ENCODE measurements around the gene KDM7A.

The KDM7A gene

DNA sequence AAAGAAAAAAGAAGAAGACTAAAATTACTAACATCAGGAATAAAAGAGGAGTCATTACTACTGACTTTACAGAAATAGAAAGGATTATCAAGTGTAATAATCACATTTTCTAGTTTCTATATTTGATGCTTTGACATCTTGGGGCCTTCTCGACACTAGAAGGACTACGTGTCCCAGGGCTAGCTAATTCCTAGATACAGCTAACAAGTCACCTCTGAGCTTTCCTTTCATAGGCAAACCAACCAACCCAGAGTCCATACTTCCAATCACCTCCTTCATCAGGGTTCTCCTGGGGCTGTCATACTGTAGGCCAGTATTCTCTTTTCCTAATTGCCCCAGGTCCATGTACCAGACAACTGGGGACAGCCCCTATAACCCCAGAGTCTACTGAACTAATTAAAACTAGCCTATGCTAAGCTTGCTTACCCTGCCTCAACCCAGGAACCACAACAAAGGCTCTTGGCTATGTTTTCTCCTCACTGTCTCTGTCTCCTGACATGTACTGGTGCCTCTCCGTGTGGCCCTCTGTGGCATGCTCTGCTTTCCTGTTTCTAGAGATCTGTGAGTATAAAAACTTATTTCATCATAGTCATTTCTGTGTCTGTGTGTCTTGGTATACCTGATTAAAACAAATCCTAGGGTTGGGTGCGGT is 107.4 kb downstream of the KDM7A start:
- no peak for TF ChIP-seq HDGF (IDR thresholded peaks at IDR 0.05; ENCODE audit: borderline replicate concordance)
- TF ChIP-seq SUZ12 (IDR thresholded peaks at IDR 0.05): no peak
- TF ChIP-seq, protein P1, sequence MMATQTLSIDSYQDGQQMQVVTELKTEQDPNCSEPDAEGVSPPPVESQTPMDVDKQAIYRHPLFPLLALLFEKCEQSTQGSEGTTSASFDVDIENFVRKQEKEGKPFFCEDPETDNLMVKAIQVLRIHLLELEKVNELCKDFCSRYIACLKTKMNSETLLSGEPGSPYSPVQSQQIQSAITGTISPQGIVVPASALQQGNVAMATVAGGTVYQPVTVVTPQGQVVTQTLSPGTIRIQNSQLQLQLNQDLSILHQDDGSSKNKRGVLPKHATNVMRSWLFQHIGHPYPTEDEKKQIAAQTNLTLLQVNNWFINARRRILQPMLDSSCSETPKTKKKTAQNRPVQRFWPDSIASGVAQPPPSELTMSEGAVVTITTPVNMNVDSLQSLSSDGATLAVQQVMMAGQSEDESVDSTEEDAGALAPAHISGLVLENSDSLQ (IDR thresholded peaks at IDR 0.05): no peak
- no peak for TF ChIP-seq CTBP1 (IDR thresholded peaks at IDR 0.05; ENCODE audit: borderline replicate concordance)
- TF ChIP-seq LEF1 (IDR thresholded peaks at IDR 0.05; ENCODE audit: borderline replicate concordance): no peak
- no peak for TF ChIP-seq NFRKB (IDR thresholded peaks at IDR 0.05)
- TF ChIP-seq SP1 (IDR thresholded peaks at IDR 0.05): no peak
- no peak for TF ChIP-seq FOXM1 (IDR thresholded peaks at IDR 0.05; ENCODE audit: borderline replicate concordance)
- POLR2A ChIA-PET: no interaction called here
- CTCF ChIA-PET: no interaction called here
- no peak for DNase-seq (ENCODE audit: extremely low spot score)

DNA sequence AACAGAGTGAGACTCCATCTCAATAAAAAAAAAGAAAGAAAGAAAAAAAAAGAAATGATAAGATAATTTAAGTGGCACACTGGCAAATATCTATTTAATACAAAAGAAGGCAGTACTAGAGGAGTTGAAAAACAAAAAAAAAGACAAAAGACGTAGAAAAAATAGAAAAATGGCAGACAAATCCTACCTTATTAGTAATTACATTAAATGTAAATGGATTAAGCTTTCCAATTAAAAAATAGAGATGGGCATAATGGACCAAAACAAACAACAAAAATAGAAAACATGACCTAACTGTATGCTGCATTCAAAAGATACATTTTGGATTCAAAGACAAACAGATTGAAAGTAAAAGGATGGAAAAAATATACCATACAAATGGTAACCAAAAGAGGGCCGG is 108.8 kb downstream of the KDM7A start:
- POLR2A ChIA-PET: no interaction called here
- no peak for DNase-seq (ENCODE audit: extremely low spot score)
- CTCF ChIA-PET: no interaction called here
- TF ChIP-seq L3MBTL2 (conservative IDR thresholded peaks at IDR 0.05): no peak
- TF ChIP-seq FOXA1 (IDR thresholded peaks at IDR 0.05): no peak
- TF ChIP-seq CTBP1 (IDR thresholded peaks at IDR 0.05; ENCODE audit: borderline replicate concordance): no peak
- TF ChIP-seq ELF4 (IDR thresholded peaks at IDR 0.05): no peak
- TF ChIP-seq NFRKB (IDR thresholded peaks at IDR 0.05): no peak

- ChIA-PET POLR2A (no interaction called here), CTCF (no interaction called here)
Observed at GRCh38 chr7:140067052-140067451, 109.7 kb downstream of the KDM7A start.

GRCh38 chr7:140062528-140063299 is 114.1 kb downstream of the KDM7A start, which contains the start of gene PARP12:
PARP12 (minus strand) TSS chr7:140062951; CDS start chr7:140062847, 104 bp downstream.
- DNase-seq (ENCODE audit: extremely low spot score): no peak
- CTCF ChIA-PET: no interaction called here
- no peak for TF ChIP-seq ARNT (IDR thresholded peaks at IDR 0.05)
- TF ChIP-seq FOXA1 (IDR thresholded peaks at IDR 0.05): no peak
- no peak for TF ChIP-seq CTBP1 (IDR thresholded peaks at IDR 0.05; ENCODE audit: borderline replicate concordance)
- POLR2A ChIA-PET: no interaction called here

More at GRCh38 chr7:140067052-140067451, 109.7 kb downstream of the KDM7A start:
- TF ChIP-seq, protein P1 (IDR thresholded peaks at IDR 0.05): no peak
- TF ChIP-seq SP1 (IDR thresholded peaks at IDR 0.05) (no peak), ELF4 (IDR thresholded peaks at IDR 0.05) (no peak), LEF1 (IDR thresholded peaks at IDR 0.05; ENCODE audit: borderline replicate concordance) (no peak), TARDBP (IDR thresholded peaks at IDR 0.05) (no peak), NFRKB (IDR thresholded peaks at IDR 0.05) (no peak), HDGF (IDR thresholded peaks at IDR 0.05; ENCODE audit: borderline replicate concordance) (no peak), ZNF384 (IDR thresholded peaks at IDR 0.05) (no peak), BHLHE40 (IDR thresholded peaks at IDR 0.05; ENCODE audit: borderline replicate concordance) (no peak), FOXK2 (IDR thresholded peaks at IDR 0.05) (no peak), CTBP1 (IDR thresholded peaks at IDR 0.05; ENCODE audit: borderline replicate concordance) (no peak)
- no peak for DNase-seq (ENCODE audit: extremely low spot score)

DNA sequence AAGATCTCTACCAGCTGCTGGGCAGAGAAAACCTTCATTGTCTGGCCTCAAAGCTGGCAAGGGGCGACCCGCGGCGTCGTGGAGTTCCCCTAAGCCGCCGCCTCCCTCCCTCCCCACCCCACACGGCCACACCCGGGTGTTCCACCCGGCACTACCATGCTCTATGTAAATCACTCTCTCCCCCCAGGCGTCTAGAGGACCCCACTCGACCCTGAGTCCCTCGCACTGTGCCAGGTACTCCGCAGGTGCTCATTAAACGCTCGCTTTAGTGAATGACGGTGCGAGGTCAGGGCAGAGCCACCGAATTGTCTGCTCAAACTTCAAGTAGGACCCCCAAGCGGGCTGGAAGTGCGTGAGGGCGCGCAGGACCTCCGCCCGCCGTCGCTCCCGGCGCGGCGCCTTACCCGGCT is 114.7 kb downstream of the KDM7A start:
- no peak for DNase-seq (ENCODE audit: extremely low spot score)
- ChIA-PET POLR2A (interaction anchor here (1.2 kb wide), 1 partner anchor 114 kb away, joined by 3 read pairs; no protein-coding TSS in a partner anchor), CTCF (no interaction called here)
- no peak for TF ChIP-seq FOXK2 (IDR thresholded peaks at IDR 0.05)
- TF ChIP-seq, protein P1 (IDR thresholded peaks at IDR 0.05): no peak
- no peak for TF ChIP-seq CTBP1 (IDR thresholded peaks at IDR 0.05; ENCODE audit: borderline replicate concordance)
- no peak for TF ChIP-seq L3MBTL2 (conservative IDR thresholded peaks at IDR 0.05)
- TF ChIP-seq FOXM1 (IDR thresholded peaks at IDR 0.05; ENCODE audit: borderline replicate concordance): no peak
- no peak for TF ChIP-seq HDGF (IDR thresholded peaks at IDR 0.05; ENCODE audit: borderline replicate concordance)
- no peak for TF ChIP-seq FOXA1 (IDR thresholded peaks at IDR 0.05)
- TF ChIP-seq NFRKB (IDR thresholded peaks at IDR 0.05): no peak
- no peak for TF ChIP-seq ARNT (IDR thresholded peaks at IDR 0.05)
- TF ChIP-seq TARDBP (IDR thresholded peaks at IDR 0.05): no peak
- no peak for TF ChIP-seq SP1 (IDR thresholded peaks at IDR 0.05)
- no peak for TF ChIP-seq LEF1 (IDR thresholded peaks at IDR 0.05; ENCODE audit: borderline replicate concordance)
- no peak for TF ChIP-seq ELF4 (IDR thresholded peaks at IDR 0.05)
- no peak for TF ChIP-seq ZNF384 (IDR thresholded peaks at IDR 0.05)
- no peak for TF ChIP-seq BHLHE40 (IDR thresholded peaks at IDR 0.05; ENCODE audit: borderline replicate concordance)
- no peak for TF ChIP-seq SUZ12 (IDR thresholded peaks at IDR 0.05)

DNA sequence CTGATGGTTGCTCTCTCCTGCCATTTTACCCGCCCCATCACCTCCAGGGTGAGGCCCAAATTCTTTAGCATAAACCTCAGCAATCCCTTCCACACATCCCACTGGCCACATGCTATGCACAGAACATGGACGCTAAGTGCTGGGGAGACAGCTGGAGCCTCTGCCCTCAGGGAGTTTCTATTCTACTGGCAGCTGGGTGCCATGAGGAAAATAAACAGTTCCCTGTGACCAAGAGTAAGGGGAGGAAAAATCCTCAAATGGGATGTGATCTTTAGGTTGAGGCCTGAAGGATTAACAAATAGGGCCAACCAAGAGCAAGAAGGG is 115.2 kb downstream of the KDM7A start:
- CTCF ChIA-PET: interaction anchor here (0.7 kb wide), 1 partner anchor 247 kb away, joined by 5 read pairs; no protein-coding TSS in a partner anchor
- DNase-seq (ENCODE audit: extremely low spot score): no peak

More for the DNA sequence above, 115.2 kb downstream of the KDM7A start:
- POLR2A ChIA-PET: interaction anchor here (1.2 kb wide), 1 partner anchor 114 kb away, joined by 3 read pairs; no protein-coding TSS in a partner anchor
- no peak for TF ChIP-seq TARDBP (IDR thresholded peaks at IDR 0.05)
- no peak for TF ChIP-seq SP1 (IDR thresholded peaks at IDR 0.05)
- no peak for TF ChIP-seq FOXM1 (IDR thresholded peaks at IDR 0.05; ENCODE audit: borderline replicate concordance)
- no peak for TF ChIP-seq FOXK2 (IDR thresholded peaks at IDR 0.05)
- no peak for TF ChIP-seq SUZ12 (IDR thresholded peaks at IDR 0.05)
- no peak for TF ChIP-seq ZNF384 (IDR thresholded peaks at IDR 0.05)
- no peak for TF ChIP-seq CTBP1 (IDR thresholded peaks at IDR 0.05; ENCODE audit: borderline replicate concordance)
- TF ChIP-seq, protein P1 (IDR thresholded peaks at IDR 0.05): no peak
- TF ChIP-seq HDGF (IDR thresholded peaks at IDR 0.05; ENCODE audit: borderline replicate concordance): no peak
- no peak for TF ChIP-seq BHLHE40 (IDR thresholded peaks at IDR 0.05; ENCODE audit: borderline replicate concordance)
- no peak for TF ChIP-seq L3MBTL2 (conservative IDR thresholded peaks at IDR 0.05)
- no peak for TF ChIP-seq ELF4 (IDR thresholded peaks at IDR 0.05)
- TF ChIP-seq LEF1 (IDR thresholded peaks at IDR 0.05; ENCODE audit: borderline replicate concordance): no peak
- no peak for TF ChIP-seq NFRKB (IDR thresholded peaks at IDR 0.05)
- no peak for TF ChIP-seq ARNT (IDR thresholded peaks at IDR 0.05)
- TF ChIP-seq FOXA1 (IDR thresholded peaks at IDR 0.05): no peak
